HG03354 (cell line): Measurements from ENCODE around the gene CCDC107.

Experiments used
- ATAC-seq: cut with Tn5 transposase; IDR thresholded peaks from one replicate; pipeline ENCODE4 v1.9.1; 2021; ENCODE audit warnings: mild to moderate bottlenecking; ENCODE audit not compliant: unreplicated experiment, poor library complexity, severe bottlenecking

The CCDC107 gene

DNA sequence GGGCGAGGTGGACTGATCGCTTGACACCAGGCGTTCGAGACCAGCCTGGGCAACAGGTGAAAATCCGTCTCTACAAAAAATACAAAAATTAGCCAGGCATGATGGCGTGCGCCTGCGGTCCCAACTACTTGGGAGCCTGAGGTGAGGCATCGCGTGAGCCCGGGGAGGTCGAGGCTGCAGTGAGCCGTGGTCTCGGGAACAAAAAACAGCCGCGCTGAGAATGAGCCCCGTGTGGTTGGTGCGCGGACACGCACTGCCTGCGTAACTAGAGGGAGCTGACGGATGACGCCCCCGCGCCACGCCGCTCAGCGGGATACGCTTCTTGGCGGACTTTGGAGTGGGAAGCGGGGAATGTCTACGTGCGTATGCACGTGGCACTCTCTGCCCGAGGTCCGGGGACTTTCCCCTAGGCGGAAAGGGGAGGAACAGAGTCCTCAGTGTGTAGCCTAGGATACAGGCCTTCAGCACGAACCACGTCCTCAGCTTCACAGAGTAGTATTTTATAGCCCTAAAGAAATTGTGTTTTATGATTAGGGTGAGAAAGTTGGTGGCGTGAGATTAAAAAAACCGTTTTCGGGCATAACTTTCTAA lies 451 bp upstream of the CCDC107 start, which contains the start of gene RMRP:
Gene RMRP (minus strand): TSS at position 474 of the 591 bp plus-strand sequence.
- peak; percentile 86 for ATAC-seq

DNA sequence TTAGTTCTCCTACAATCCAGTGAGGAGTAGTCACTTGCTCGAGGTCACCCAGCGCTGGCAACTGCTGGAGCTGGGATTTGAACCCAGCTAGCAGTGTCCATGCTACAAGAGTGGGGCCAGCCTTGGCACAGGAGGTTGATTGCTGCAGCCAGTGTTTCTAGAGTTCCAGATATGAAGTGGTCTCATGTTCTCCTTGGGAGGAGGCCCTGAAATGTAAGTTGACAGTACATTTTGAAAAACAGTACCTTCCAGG lies 802 bp downstream of the CCDC107 start:
- ATAC-seq, result peak; percentile 2

DNA sequence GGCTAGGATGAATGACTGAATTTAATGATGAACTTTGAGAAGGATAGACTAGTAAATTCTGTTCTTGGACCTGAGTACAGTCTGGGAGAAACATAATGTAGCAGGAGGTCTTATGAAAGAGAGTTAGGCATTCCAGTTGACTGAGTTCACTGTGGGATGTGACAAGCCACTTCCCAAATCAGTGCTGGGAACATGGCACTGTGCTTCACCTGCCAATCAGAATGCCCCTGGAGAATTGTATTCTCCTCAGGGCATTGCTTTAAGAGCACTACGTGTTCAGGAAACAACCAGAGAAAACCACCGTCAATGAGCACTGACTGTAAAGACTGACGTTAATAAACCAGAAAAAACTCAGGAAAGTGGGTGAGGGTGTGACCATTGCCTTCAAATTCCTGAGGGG lies 1.2 kb downstream of the CCDC107 start:
- ATAC-seq, result no peak

DNA sequence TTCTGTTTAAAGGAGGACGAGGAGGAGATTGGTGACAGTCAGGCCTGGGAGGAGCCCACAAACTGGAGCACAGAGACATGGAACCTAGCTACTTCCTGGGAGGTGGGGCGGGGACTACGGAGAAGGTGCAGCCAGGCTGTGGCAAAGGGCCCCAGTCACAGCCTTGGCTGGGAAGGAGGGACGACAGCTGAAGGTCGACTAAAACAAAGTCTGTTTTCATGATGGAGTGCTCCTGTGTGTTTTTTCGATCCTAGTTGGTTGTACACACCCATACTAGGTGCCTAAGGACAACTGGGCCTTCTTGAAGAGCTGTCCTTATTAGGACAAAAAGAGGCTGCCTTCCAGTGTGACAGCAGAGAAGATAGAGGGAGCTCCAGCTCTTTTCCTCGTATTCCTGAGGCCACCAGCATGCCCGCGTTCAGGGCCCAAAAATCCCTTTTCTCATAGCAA lies 2.9 kb downstream of the CCDC107 start:
- ATAC-seq, result no peak

DNA sequence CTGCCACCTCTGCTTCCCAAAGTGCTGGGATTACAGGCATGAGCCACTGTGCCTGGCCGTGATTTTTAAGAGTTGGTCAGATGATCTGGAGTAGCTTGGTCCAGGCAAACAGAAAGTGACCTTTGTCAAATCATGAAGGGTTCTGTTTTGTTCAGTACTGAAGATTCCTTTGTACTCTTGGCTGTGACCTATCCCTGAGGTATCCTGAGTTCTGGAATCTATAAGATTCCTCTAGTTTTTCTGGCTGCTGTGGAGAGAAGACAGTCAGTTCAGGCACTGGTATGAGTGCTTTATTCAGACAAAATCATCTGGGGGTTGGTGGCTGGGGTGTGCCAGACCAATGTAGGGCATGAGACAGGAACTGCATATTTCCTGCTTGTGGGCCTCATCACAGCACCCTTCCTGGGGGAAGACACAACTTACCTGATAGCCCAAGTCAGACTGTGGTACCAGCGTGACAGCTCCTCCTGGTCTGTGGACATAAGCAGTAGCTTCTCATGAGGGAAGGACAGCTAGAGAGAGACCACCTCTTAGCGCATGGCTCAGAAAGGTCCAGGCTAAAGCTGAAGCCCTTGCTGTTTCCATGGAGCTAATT lies 3.8 kb downstream of the CCDC107 start:
- ATAC-seq, result no peak

DNA sequence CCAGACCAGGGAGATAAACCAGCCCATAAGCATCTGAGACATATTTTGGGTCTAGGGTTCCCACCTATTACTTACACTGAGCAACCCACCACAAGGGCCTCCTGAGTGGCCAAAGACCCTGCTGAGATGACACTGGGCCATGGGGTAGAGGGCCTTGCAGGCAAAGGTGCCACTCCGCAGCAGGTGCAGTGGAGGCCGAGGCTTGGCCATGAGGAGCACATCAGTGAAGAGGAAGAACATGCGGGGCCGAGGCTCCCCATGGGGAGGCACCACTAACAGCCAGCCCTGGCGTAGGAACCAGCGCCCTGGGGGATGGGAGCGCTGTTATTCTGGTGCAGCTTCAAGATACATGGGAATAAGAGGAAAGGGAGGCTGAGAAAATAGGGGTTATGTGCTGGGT lies 4.3 kb downstream of the CCDC107 start:
- ATAC-seq, result no peak

DNA sequence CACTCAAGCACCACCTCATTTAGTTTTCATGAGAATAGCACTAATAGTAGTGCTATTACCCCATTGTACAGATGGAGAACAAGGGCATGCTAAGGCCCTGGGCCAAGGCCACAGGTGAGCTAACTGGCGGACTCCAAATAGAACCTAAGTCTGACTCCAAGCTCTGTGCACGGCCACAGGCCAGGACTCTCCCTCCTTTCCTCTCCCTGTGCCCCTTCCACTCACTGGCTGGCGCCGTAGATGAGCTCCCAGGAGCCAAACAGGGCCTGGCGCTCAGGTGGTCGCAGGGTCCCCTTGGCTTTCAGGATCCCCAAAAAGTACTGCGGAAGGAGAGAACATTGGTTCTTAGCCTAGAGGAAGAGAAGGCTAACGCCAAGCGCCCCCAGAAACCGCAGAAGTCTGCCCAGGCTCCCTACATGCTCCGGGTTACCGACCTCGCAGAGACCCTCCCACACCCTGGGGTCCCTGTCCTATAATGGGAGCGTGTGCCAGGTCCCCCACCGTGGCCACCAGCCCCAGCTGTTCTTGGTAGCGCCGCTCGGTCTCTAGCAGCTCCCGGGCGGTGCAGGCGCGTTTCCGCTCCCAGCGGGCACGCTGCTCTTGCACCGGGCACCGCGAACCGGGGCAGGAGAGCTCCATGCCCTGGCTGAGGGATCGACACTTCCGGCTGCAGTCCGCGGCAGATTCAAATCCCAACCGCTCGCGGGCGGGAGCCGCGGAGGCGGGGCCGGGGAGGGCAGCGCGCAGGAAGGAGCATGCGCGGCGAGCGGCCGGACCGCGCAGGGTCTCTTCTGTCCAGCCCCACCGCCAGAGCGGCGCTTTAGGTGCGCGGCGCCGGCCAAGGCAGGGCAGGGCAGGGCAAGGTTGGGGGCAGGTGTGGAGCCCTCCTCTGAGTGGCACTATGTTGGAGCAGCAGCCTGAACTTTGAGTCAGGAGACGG lies 6.7 kb downstream of the CCDC107 start, which contains the start of gene ARHGEF39:
Gene ARHGEF39 (minus strand): TSS at position 665 of the 940 bp plus-strand sequence. CDS start 26 bp downstream, at position 639.
- ATAC-seq, result peak; percentile 81

DNA sequence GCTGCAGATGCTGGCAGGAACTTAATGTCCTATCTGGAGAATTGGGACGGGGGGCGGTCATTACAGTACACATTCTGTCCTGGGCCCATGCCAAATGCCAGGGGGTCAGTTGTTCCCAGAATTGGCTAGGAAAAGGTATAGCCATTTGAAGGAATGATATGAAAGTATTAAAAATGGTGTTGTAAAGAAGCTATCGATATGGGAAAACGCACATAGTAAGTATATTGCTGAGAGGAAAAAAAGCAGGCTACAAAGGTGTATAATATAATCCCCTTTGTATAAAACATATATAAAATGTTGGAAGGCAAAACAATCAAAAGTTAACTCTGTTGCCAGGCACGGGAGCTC lies 7.4 kb downstream of the CCDC107 start:
- no peak for ATAC-seq

DNA sequence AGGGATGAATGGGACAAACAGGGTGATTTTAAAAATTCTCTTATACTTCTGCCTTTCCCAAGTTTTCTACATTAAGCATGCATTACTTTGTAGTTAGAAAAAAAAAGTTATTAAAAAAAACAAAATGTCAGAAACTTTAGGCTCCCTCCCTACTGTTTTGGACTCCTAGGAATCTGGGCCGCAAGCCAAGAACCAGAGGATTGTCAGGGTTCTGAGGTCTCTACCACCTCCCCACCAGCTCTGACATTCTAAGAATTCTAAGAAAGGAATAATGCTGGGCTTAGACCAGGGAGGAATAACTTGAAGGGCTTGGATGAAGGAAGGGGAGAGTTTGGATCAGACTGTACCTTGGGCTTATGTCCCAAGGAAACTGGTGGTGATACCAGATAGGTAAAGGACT lies 8.0 kb downstream of the CCDC107 start:
- no peak for ATAC-seq

DNA sequence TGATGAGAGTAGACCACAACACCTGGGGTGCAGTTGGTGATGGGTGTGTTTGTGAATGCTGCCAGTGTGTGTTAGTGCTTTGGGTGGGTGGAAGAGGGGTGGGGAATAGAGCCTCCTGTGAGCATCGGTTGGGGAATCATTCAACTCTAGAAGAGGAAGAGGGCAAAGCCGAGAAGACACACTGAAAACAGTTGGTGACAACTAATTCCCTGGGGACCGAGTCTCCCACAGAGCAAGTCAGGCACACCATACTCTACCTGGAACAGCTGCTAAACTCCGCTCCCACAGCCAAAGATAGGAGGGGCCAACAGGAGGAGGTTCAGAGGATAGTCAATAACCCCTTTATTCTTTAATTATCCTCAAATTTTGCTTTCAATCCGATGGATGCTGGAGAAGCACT lies 8.5 kb downstream of the CCDC107 start:
- no peak for ATAC-seq

DNA sequence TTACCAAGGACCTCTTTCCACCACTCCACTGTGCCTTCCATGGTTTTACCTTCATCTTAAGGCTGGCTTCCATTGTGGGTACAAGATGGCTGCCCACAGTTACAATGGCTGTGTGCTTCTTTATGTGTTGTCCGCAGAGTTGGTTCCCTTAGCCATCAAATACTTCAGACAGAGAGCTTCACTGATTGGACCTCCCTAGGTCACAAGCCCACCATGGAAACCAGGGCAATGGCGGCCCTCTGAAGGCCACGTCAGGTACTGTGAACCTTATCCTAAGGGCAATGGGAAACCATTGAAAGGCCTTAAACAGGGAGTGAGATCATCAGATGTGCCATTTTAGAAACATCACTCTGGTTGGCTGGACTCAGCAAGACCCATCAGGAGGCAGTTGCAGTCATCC lies 9.8 kb downstream of the CCDC107 start:
- ATAC-seq, result no peak

DNA sequence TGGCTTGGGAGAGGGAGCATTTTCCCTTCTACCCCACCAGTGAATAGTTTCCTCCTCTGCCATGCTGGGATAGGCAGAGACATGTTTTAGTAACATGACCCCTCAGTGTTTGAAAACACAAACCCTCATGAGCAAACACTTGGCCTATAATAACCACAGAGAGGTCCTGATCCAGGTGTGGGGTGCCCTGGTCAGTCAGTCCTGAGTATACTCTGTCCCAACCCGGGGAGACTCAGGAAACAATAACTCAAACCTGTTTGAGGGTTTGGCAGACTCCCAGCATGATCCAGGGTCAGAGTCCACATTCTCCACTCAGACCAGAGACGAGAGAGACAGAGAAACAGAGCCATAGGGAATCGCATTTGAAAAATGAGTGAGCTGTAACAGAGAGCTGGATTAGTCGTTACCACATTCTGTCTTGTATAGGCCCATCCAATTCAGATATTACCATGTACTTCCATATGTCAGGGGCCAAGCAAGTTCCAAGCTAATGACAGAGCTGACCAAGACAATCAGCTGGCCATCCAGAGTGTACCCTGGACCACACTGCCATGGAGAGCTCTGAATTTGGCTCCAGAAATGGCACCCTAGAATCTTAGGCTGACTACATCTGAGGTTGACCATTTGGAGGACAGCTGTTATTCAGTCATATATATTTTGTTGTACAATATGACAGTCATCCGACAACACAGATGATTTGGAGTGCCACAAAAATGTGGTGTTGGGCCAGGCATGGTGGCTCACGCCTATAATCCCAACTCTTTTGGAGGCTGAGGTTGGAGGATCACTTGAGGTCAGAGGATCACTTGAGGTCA lies 11.4 kb downstream of the CCDC107 start:
- no peak for ATAC-seq

DNA sequence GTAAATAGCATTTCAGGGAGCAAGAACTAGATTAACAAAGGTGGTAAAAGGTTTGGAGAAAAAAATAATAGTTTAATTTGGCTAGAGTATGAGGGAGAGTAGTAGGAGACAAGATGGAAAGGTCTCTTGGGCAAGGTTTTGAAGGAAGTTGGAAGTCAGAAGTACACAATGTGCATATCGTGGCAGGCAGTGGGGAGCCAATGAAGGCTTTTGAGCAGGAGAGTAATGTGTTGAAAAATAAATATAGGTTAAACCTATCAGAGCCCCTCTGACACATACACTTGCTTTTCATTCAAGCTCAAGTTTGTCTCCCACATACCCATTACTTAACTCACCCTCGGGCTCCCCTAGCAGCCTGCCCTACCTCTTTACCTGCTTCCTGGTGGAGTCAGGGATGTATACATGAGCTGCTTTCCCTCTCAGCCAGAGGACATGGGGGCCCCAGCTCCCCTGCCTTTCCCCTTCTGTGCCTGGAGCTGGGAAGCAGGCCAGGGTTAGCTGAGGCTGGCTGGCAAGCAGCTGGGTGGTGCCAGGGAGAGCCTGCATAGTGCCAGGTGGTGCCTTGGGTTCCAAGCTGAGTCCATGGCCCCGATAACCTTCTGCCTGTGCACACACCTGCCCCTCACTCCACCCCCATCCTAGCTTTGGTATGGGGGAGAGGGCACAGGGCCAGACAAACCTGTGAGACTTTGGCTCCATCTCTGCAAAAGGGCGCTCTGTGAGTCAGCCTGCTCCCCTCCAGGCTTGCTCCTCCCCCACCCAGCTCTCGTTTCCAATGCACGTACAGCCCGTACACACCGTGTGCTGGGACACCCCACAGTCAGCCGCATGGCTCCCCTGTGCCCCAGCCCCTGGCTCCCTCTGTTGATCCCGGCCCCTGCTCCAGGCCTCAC lies 15.3 kb downstream of the CCDC107 start, which contains the start of gene CA9:
Gene CA9 (plus strand): TSS at position 797 of the 893 bp plus-strand sequence. CDS start 32 bp downstream, at position 829.
- no peak for ATAC-seq

DNA sequence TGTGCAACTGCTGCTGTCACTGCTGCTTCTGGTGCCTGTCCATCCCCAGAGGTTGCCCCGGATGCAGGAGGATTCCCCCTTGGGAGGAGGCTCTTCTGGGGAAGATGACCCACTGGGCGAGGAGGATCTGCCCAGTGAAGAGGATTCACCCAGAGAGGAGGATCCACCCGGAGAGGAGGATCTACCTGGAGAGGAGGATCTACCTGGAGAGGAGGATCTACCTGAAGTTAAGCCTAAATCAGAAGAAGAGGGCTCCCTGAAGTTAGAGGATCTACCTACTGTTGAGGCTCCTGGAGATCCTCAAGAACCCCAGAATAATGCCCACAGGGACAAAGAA lies 15.9 kb downstream of the CCDC107 start:
- ATAC-seq, result no peak

DNA sequence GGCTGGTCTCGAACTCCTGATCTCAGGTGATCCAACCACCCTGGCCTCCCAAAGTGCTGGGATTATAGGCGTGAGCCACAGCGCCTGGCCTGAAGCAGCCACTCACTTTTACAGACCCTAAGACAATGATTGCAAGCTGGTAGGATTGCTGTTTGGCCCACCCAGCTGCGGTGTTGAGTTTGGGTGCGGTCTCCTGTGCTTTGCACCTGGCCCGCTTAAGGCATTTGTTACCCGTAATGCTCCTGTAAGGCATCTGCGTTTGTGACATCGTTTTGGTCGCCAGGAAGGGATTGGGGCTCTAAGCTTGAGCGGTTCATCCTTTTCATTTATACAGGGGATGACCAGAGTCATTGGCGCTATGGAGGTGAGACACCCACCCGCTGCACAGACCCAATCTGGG lies 17.1 kb downstream of the CCDC107 start:
- ATAC-seq, result no peak

DNA sequence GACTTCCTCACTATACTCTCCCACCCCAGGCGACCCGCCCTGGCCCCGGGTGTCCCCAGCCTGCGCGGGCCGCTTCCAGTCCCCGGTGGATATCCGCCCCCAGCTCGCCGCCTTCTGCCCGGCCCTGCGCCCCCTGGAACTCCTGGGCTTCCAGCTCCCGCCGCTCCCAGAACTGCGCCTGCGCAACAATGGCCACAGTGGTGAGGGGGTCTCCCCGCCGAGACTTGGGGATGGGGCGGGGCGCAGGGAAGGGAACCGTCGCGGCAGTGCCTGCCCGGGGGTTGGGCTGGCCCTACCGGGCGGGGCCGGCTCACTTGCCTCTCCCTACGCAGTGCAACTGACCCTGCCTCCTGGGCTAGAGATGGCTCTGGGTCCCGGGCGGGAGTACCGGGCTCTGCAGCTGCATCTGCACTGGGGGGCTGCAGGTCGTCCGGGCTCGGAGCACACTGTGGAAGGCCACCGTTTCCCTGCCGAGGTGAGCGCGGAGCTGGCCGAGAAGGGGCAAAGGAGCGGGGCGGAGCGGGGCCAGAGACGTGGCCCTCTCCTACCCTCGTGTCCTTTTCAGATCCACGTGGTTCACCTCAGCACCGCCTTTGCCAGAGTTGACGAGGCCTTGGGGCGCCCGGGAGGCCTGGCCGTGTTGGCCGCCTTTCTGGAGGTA lies 17.8 kb downstream of the CCDC107 start:
- ATAC-seq, result no peak

DNA sequence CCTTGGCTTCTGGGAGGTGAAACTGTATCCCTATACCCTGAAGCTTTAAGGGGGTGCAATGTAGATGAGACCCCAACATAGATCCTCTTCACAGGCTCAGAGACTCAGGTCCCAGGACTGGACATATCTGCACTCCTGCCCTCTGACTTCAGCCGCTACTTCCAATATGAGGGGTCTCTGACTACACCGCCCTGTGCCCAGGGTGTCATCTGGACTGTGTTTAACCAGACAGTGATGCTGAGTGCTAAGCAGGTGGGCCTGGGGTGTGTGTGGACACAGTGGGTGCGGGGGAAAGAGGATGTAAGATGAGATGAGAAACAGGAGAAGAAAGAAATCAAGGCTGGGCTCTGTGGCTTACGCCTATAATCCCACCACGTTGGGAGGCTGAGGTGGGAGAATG lies 21.0 kb downstream of the CCDC107 start:
- ATAC-seq, result no peak

DNA sequence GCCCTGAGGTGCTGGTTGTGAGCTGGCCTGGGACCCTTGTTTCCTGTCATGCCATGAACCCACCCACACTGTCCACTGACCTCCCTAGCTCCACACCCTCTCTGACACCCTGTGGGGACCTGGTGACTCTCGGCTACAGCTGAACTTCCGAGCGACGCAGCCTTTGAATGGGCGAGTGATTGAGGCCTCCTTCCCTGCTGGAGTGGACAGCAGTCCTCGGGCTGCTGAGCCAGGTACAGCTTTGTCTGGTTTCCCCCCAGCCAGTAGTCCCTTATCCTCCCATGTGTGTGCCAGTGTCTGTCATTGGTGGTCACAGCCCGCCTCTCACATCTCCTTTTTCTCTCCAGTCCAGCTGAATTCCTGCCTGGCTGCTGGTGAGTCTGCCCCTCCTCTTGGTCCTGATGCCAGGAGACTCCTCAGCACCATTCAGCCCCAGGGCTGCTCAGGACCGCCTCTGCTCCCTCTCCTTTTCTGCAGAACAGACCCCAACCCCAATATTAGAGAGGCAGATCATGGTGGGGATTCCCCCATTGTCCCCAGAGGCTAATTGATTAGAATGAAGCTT lies 21.8 kb downstream of the CCDC107 start:
- no peak for ATAC-seq
